Naive B cell (primary cell): ENCODE data around the gene PPP3R1. TPM values are rescaled to one million over a fixed set of nuclear protein-coding genes. Genes with fewer than 3 reads are reported as not detected.

Source experiments
- polyA plus RNA-seq, 6 donors: library from polyadenylated mRNA; unstranded; fragments of 300-500 nt; fragmentation: Illumina TruSeq; gene quantifications; one replicate each; pipeline ENCODE4 v1.2.3, GENCODE V29; 2021; ENCODE audit warnings: low read depth in 6 of 6

Gene PPP3R1
- polyA plus RNA-seq, 6 donors from 2014 or later = 1.4 to 11.2 (median 6.6) TPM

Other genes starting within 250 kb of the PPP3R1 start
- 10 to 100 TPM in 5 of 6 donors, 1 to 10 TPM in 1; 3.8 to 69.4 (median 38.0) TPM for gene C1D, start 189.5 kb downstream of the PPP3R1 start, polyA plus RNA-seq
- gene PNO1, start 94.6 kb downstream of the PPP3R1 start, polyA plus RNA-seq = 10 to 100 TPM; 17.2 to 33.2 (median 19.5) TPM
- gene CNRIP1, start 67.4 kb upstream of the PPP3R1 start, polyA plus RNA-seq = not detected
- 100 to 1,000 TPM in 4 of 6 donors, 10 to 100 TPM in 2; 69.0 to 215 (median 129) TPM for gene PLEK, start 112.8 kb upstream of the PPP3R1 start, polyA plus RNA-seq
- under 1 TPM; 0.19 to 0.58 (median 0.42) TPM for gene FBXO48, start 214.8 kb upstream of the PPP3R1 start, polyA plus RNA-seq
- 1 to 10 TPM in 5 of 6 donors, not detected in 1; 1.7 to 3.1 (median 2.8) TPM for gene APLF, start 215.1 kb upstream of the PPP3R1 start, polyA plus RNA-seq